Body of pancreas (tissue), 4 donors: Measurements from ENCODE around the gene WNK4. TPM values are rescaled to one million over a fixed set of nuclear protein-coding genes. Genes with fewer than 3 reads are reported as not detected.

Experiments used
- ATAC-seq: fragments of 150-250 bp; one replicate; pipeline ENCODE4 v1.9.1; 2016
- DNase-seq, 4 donors: peaks; one replicate each; pipeline ENCODE4 v3.0.0-alpha.2; 2019
- H3K27ac ChIP-seq, 4 donors: fragments of 200-600 bp; sonication (generic); 1 replicate in 3 of 4; 2 replicates in 1 of 4; pipeline versions ENCODE4 v1.5.1 to v1.6.1; 2016 to 2019; ENCODE audit warnings: mild to moderate bottlenecking in 1 of 4, mixed read lengths in 1 of 4, moderate library complexity in 1 of 4
- H3K27me3 ChIP-seq, 2 donors: fragments of 200-600 bp; sonication (generic); one replicate each; pipeline ENCODE4 v1.6.0; 2016; ENCODE audit warnings: mild to moderate bottlenecking in 1 of 2
- H3K36me3 ChIP-seq, 2 donors: fragments of 200-600 bp; sonication (generic); replicated peaks in 1 of 2; 2 replicates each; pipeline ENCODE4 v1.5.1; 2016; ENCODE audit warnings: low read depth in 2 of 2; ENCODE audit not compliant: insufficient read depth in 1 of 2
- H3K4me1 ChIP-seq: fragments of 200-600 bp; sonication (generic); one replicate; pipeline ENCODE4 v1.6.0; 2016
- H3K4me3 ChIP-seq, 2 donors: fragments of 200-600 bp; sonication (generic); 1 replicate in 1 of 2; 2 replicates in 1 of 2; pipeline ENCODE4 v1.5.1; 2016 to 2019
- H3K9me3 ChIP-seq, 3 donors: fragments of 200-600 bp; sonication (generic); 1 replicate in 2 of 3; 2 replicates in 1 of 3; pipeline ENCODE4 v1.5.1; 2016
- POLR2A ChIP-seq, 3 donors: fragments of 450-650 bp; IDR thresholded peaks; one replicate each; pipeline ENCODE4 v1.6.1; 2016; ENCODE audit warnings: antibody characterized with exemption in 3 of 3, mild to moderate bottlenecking in 2 of 3
- WGBS, 2 donors: methylation state at CpG; one replicate each; pipeline ENCODE4 v1.1.5; 2017; 5-methylcytosine and 5-hydroxymethylcytosine counted together
- intact Hi-C: fragments of 100-400 bp; cut with DNase I; formaldehyde crosslinking; loops from one replicate; pipeline ENCODE4 v1.15.1; 2023
- total RNA-seq, 2 donors: library from RNA; depleted of rRNA; stranded (reverse); fragments of >200 nt; gene quantifications; one replicate each; pipeline ENCODE4 v1.1.0, GENCODE V29; 2016
- TF ChIP-seq, protein P1 (sequence below), 7 experiments: fragments of 450-650 bp in 4 of 7; fragments of 200-600 bp in 3 of 7; sonication (generic) in 3 of 7; IDR thresholded peaks; one replicate each; pipeline ENCODE4 v1.5.1; 2016 to 2019; ENCODE audit warnings: antibody characterized with exemption in 7 of 7

The WNK4 gene
- total RNA-seq, 2 donors from 2014 or later: 0.26 TPM; not detected in 1

DNA sequence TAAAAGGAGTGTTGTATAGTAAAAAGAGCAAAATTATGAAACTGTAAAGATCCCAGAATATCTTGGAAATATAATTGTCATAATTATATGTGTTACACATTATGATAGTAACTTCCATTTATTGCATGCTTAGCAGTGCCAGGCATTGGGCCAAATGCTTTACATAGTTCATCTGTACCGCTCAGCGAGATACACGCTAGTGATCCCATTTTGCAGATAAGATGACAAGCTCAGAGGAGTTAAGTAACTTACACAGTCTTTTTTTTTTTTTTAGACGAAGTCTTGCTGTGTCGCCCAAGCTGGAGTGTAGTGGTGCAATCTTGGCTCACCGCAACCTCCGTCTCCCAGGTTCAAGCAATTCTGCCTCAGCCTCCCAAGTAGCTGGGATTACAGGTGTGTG lies 28.8 kb upstream of the WNK4 start:
- Histone ChIP-seq H3K36me3 (no peaks in the 10 kb centered on the region), H3K9me3 (no peaks in the 10 kb centered on the region), H3K27me3 (no peaks in the 10 kb centered on the region), H3K27ac (no peak overlapping the region), H3K4me1 (no peaks in the 10 kb centered on the region), H3K4me3 (no peak overlapping the region)
- 56 to 73% methylated on average over 7 of the region's 7 CpGs for WGBS, 2 donors
- intact Hi-C loops: no loop called here
- no peak for DNase-seq
- TF ChIP-seq, protein P1, sequence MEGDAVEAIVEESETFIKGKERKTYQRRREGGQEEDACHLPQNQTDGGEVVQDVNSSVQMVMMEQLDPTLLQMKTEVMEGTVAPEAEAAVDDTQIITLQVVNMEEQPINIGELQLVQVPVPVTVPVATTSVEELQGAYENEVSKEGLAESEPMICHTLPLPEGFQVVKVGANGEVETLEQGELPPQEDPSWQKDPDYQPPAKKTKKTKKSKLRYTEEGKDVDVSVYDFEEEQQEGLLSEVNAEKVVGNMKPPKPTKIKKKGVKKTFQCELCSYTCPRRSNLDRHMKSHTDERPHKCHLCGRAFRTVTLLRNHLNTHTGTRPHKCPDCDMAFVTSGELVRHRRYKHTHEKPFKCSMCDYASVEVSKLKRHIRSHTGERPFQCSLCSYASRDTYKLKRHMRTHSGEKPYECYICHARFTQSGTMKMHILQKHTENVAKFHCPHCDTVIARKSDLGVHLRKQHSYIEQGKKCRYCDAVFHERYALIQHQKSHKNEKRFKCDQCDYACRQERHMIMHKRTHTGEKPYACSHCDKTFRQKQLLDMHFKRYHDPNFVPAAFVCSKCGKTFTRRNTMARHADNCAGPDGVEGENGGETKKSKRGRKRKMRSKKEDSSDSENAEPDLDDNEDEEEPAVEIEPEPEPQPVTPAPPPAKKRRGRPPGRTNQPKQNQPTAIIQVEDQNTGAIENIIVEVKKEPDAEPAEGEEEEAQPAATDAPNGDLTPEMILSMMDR (IDR thresholded peaks at IDR 0.05): no peak
- TF ChIP-seq POLR2A (IDR thresholded peaks at IDR 0.05): no peak
- ATAC-seq: no peak

GRCh38 chr17:42754782-42755181 lies 25.6 kb upstream of the WNK4 start:
- no peak for TF ChIP-seq POLR2A (IDR thresholded peaks at IDR 0.05)
- TF ChIP-seq, protein P1 (IDR thresholded peaks at IDR 0.05): no peak
- H3K36me3 ChIP-seq: no peaks in the 10 kb centered on the region
- ATAC-seq (peak; percentile 12), DNase-seq (peak in 1 of 4 donors; percentile 32)
- no peaks in the 10 kb centered on the region for H3K9me3 ChIP-seq
- intact Hi-C loops: no loop called here
- no peak overlapping the region for H3K27ac ChIP-seq
- no peak overlapping the region for H3K4me3 ChIP-seq
- WGBS, 2 donors: 73 to 79% methylated on average over 3 of the region's 3 CpGs
- H3K27me3 ChIP-seq: no peaks in the 10 kb centered on the region
- H3K4me1 ChIP-seq: no peaks in the 10 kb centered on the region

- H3K27me3 ChIP-seq: peaks cover 0 to 10% of the 10 kb centered on the region in 2 donors
- no peak overlapping the region for H3K4me3 ChIP-seq
- H3K36me3 ChIP-seq: no peaks in the 10 kb centered on the region
- DNase-seq: no peak
- WGBS, 2 donors: 49 to 68% methylated on average over 10 to 11 of the region's 11 CpGs
- H3K9me3 ChIP-seq: no peaks in the 10 kb centered on the region
- intact Hi-C loops: no loop called here
- no peak overlapping the region for H3K27ac ChIP-seq
- peaks cover 13% of the 10 kb centered on the region for H3K4me1 ChIP-seq
- TF ChIP-seq, protein P1 (IDR thresholded peaks at IDR 0.05): no peak
- TF ChIP-seq POLR2A (IDR thresholded peaks at IDR 0.05): no peak
- no peak for ATAC-seq
Observed at GRCh38 chr17:42759982-42760651, 20.3 kb upstream of the WNK4 start.

DNA sequence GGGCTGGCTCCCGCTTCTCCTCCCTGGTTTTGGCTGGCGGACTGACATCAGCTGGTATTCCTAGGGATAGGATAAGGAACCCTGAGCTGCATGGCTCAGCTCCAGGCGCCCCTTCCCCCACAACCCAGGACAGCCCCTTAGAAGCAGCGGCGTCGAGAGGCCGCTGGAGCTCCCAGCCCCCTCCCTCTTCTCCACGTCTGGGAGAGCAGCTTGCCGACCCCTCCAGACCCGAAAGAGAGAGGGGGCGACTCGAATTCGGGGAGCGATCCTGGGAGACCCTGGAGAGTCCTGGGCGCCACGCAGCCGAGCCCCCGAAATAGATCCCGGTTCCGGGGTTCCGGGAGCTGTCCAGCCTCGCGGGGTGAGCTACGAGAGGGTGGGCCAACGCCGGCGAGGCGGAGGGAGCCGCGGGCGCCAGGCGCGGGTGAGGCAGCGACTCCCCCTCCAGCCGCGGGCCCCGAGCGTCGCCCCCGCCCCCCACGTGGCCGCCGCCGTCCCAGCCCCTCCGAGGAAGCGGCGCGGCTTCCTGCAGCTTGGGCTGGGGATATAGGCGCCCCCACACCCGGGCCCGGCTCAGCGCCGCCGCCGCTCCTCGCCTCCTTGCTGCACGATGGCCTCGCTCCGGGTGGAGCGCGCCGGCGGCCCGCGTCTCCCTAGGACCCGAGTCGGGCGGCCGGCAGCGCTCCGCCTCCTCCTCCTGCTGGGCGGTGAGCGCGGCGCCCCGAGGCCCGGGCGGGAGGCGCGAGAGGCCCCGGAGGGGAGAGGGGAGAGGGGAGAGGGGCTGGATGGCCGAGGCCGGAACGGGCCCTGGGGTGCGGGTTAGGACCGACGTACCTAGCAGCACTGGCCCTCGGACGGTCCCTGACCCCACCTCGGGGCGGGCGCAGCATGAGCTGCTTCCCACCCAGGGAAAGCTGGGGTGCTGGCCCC lies 19.5 kb upstream of the WNK4 start, which contains the start of gene RAMP2:
RAMP2 (plus strand) TSS at position 576 of the 930 bp plus-strand sequence; CDS start at position 611, 35 bp downstream.
- H3K27me3 ChIP-seq: peaks cover 0 to 10% of the 10 kb centered on the region in 2 donors
- WGBS, 2 donors: 5% methylated on average over 66 of the region's 92 CpGs; no CpG with 5 or more reads in 1 of the 2 donors
- H3K9me3 ChIP-seq: no peaks in the 10 kb centered on the region
- peak within 1 kb of the TSS in 2 of 4 donors; percentile 15 to 30 for H3K27ac ChIP-seq
- H3K36me3 ChIP-seq: no peaks in the 10 kb centered on the region
- TF ChIP-seq POLR2A (IDR thresholded peaks at IDR 0.05): no peak
- TF ChIP-seq, protein P1 (IDR thresholded peaks at IDR 0.05): no peak
- H3K4me1 ChIP-seq: peaks cover 13% of the 10 kb centered on the region
- peak within 1 kb of the TSS in 1 of 2 donors; percentile 16 for H3K4me3 ChIP-seq
- intact Hi-C loops: no loop called here
- DNase-seq: peak in 2 of 4 donors; percentile 39
- peak; percentile 52 for ATAC-seq
